ENCODE measurements around the gene NR6A1. TPM values are rescaled to one million over a fixed set of nuclear protein-coding genes. Genes with fewer than 3 reads are reported as not detected.

Gene NR6A1
- total and polyA plus RNA-seq, 2 of the 8 experiments (the other 6 are each of a cell fraction or from before 2014, with no cell fraction given), result 93.2 to 237 TPM

- no peak overlapping the region for H3K18ac ChIP-seq (ENCODE audit: extremely low read depth, low read length)
- H2AFZ ChIP-seq (ENCODE audit: low read length), result no peak overlapping the region
- peaks cover 0 to 62% of the 10 kb centered on the region in 2 experiments; a peak in 2 of 4 replicates for H3K79me2 ChIP-seq (ENCODE audit: control insufficient read depth in 1 of 2, insufficient read depth in 2 of 2, low read length in 2 of 2)
- H3K79me1 ChIP-seq (ENCODE audit: low read depth, low read length), result peaks cover 2% of the 10 kb centered on the region; the same call in 1 of the 2 replicates
- no peak overlapping the region for H3K23ac ChIP-seq (ENCODE audit: insufficient read length)
- no peak overlapping the region for H4K5ac ChIP-seq (ENCODE audit: insufficient read length, low read depth, low read length)
- ChIA-PET CTCF (ENCODE audit: partially characterized antibody) (interaction anchor here (0.6 to 3.4 kb wide), 9 partner anchors 9 to 102 kb away, joined by 3 to 12 read pairs (median 3); no protein-coding TSS in a partner anchor), POLR2A (ENCODE audit: partially characterized antibody) (interaction anchor here (0.7 kb wide), 1 partner anchor 14 kb away, joined by 3 read pairs; no protein-coding TSS in a partner anchor)
- no peaks in the 10 kb centered on the region for H3K23me2 ChIP-seq (ENCODE audit: low read depth, low read length)
- H3K4me2 ChIP-seq (ENCODE audit: insufficient read depth in 1 of 2, low read depth in 2 of 2, low read length in 2 of 2), result no peak overlapping the region
- H3K9ac ChIP-seq (replicated peaks in 1 of 4; ENCODE audit: extremely low read depth in 1 of 4, low read depth in 3 of 4, low read length in 3 of 4), result no peak overlapping the region
- H3K4ac ChIP-seq (replicated peaks; ENCODE audit: insufficient read length, low read depth, low read length), result no peak overlapping the region
- H3K27ac ChIP-seq (ENCODE audit: low read depth, low read length), result no peak overlapping the region
- no peak overlapping the region for H2AK5ac ChIP-seq (ENCODE audit: low read depth, low read length)
- H2BK20ac ChIP-seq (ENCODE audit: low read length), result no peak overlapping the region
- H2BK5ac ChIP-seq (ENCODE audit: low read depth, low read length), result no peak overlapping the region
- H3K4me3 ChIP-seq (ENCODE audit: extremely low read depth in 1 of 4, insufficient read depth in 2 of 4, low read depth in 3 of 4, low read length in 4 of 4), result no peak overlapping the region
- no peaks in the 10 kb centered on the region for H3K9me3 ChIP-seq (ENCODE audit: insufficient read depth in 2 of 2, low read depth in 1 of 2, low read length in 1 of 2)
- H4K20me1 ChIP-seq (replicated peaks in 1 of 2; ENCODE audit: control insufficient read depth in 1 of 2, insufficient read depth in 2 of 2, low read length in 2 of 2), result peaks cover 2 to 4% of the 10 kb centered on the region in 2 experiments
- no peak overlapping the region for H4K8ac ChIP-seq (ENCODE audit: extremely low read depth, insufficient read depth, low read length)
- FAIRE-seq (no peak), DNase-seq (ENCODE audit: low read depth in 1 of 2, low spot score in 2 of 2) (no peak)
- H2BK12ac ChIP-seq (ENCODE audit: low read depth, low read length), result no peak overlapping the region
- no peak overlapping the region for H4K91ac ChIP-seq (replicated peaks; ENCODE audit: insufficient read length, low read length)
- no peak overlapping the region for H3K56ac ChIP-seq (replicated peaks; ENCODE audit: insufficient read length, low read depth, low read length)
- H3K14ac ChIP-seq (ENCODE audit: insufficient read length), result no peak overlapping the region
- no peak overlapping the region for H2BK120ac ChIP-seq (replicated peaks; ENCODE audit: low read depth, low read length)
- no peaks in the 10 kb centered on the region for H3K36me3 ChIP-seq (ENCODE audit: control insufficient read depth in 2 of 4, insufficient read depth in 4 of 4, low read length in 3 of 4)
- WGBS, 2 experiments (ENCODE audit: extremely low coverage in 1 of 2, insufficient coverage in 1 of 2, insufficient read length in 1 of 2, insufficient replicate concordance in 2 of 2, low coverage in 1 of 2, low lambda C conversion rate in 2 of 2, missing lambda C conversion rate in 1 of 2), result 77% methylated on average over 6 of the region's 6 CpGs; no CpG with 5 or more reads in 1 of the 2 experiments
- H3K4me1 ChIP-seq (replicated peaks in 1 of 4; ENCODE audit: control insufficient read depth in 3 of 4, insufficient read depth in 4 of 4, low read length in 3 of 4), result no peaks in the 10 kb centered on the region
- no peaks in the 10 kb centered on the region for H3K27me3 ChIP-seq (replicated peaks in 1 of 4; ENCODE audit: control insufficient read depth in 3 of 4, extremely low read depth in 1 of 4, insufficient read depth in 3 of 4, low read length in 3 of 4)
- H2BK15ac ChIP-seq (ENCODE audit: low read length), result no peak overlapping the region
- TF ChIP-seq POU5F1 (IDR thresholded peaks at IDR 0.05; ENCODE audit: low read depth, low read length), result no peak
- TF ChIP-seq ATF2 (IDR thresholded peaks at IDR 0.05; ENCODE audit: low read length), result no peak
- no peak for TF ChIP-seq GABPA (IDR thresholded peaks at IDR 0.05; ENCODE audit: borderline replicate concordance, insufficient read depth, low read length)
- TF ChIP-seq SIRT6 (IDR thresholded peaks at IDR 0.05; ENCODE audit: low read length), result no peak
- TF ChIP-seq FOSL1 (IDR thresholded peaks at IDR 0.05; ENCODE audit: insufficient read depth, low read depth, low read length), result no peak
- TF ChIP-seq TEAD4 (IDR thresholded peaks at IDR 0.05; ENCODE audit: low read depth, low read length), result no peak
- no peak for TF ChIP-seq NRF1 (IDR thresholded peaks at IDR 0.05; ENCODE audit: low read depth, low read length)
- no peak for TF ChIP-seq BACH1 (IDR thresholded peaks at IDR 0.05; ENCODE audit: low read length)
- no peak for TF ChIP-seq EZH2 (IDR thresholded peaks at IDR 0.05; ENCODE audit: low read depth, low read length, severe bottlenecking)
- no peak for TF ChIP-seq ATF3 (IDR thresholded peaks at IDR 0.05; ENCODE audit: insufficient read depth, low read depth, low read length)
Measured at GRCh38 chr9:124675261-124676158, 95.6 kb downstream of the NR6A1 start.

Data from H1 (cell line).